T47D (cell line): ENCODE results near the gene MEIS2.

Source experiments
- DNase-seq, 2 experiments: peaks; one replicate each; pipeline versions ENCODE4 v3.0.0 to v3.0.0-alpha.2; 2011 to 2012; ENCODE audit warnings: low read depth in 1 of 2, low spot score in 1 of 2
- JUND ChIP-seq: IDR thresholded peaks from 2 replicates; pipeline ENCODE4 v1.6.1; 2012; ENCODE audit warnings: low read depth
- in situ Hi-C: cut with HindIII; loops from 2 replicates; pipeline ENCODE4 v1.10.0; 2016; ENCODE audit warnings: low sequenced_read_pairs, low pct_unique_long_range_greater_than_20kb

The MEIS2 gene

DNA sequence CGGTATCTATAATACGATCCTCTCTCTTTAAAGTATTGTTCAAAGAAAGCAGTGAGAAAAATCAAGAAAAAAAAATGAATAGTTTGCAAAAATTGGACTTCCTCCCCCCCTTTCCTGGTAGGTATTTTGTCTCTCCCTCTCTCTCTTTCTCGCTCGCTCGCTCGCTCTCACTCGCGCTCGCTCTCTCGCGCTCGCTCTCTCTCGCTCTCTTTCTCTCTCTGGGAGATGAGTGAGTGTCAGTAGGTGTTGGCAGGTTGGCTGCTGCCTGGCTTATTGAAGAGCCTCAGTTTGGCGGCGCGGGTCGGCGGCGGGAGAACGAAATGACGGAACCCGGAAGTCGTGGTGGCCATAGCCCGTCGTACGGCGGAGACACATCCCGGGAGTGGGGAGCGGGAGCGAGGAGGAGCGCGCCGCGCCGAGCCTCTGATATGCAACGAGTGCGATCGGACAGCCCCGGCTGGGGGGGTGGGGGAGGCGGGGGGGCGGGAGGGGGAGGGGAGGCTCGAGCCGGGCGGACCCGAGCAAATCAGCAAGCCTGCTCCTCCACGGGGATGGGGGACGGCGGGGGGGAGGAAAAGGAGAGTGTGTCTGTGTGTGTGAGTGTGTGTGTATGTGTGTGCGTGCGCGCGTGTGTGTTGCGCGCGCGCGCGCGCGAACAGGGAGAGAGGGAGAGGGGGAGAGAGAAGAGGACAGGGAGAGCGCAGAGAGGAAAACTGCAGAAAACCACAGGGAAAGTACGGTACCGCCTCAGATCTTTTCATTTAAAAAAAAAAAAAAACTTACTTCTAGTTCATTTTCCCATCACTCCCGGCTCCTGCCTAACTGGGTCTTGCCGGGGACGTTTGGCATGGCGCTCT is at the start of gene MEIS2:
Gene MEIS2 (minus strand): TSS at position 441 of the 857 bp plus-strand sequence. CDS start 1,083 bp downstream, outside the sequence.
- in situ Hi-C loops = no loop called here
- TF ChIP-seq JUND = no peak
- peak; percentile 92 to 98 for DNase-seq

DNA sequence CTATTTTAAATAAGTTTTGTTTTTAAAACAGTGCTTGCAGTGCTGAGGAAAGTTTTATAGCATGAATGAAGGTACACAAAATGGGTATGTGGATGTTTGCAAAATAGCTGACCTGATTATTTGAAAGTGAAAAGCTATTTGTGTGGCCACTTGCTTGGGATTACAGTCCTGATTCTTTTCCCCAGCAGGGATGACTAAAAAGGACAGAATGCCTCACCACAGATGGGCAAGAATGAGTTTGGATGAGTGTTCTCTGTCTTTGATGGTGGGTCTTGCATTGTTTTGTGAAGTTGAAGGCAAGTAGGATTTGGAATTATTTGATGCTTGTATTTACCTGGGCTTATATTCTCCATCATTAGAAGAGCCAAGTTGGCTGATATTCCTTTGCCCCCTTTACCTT is 48.8 kb upstream of the MEIS2 start:
- in situ Hi-C loops = no loop called here
- no peak for DNase-seq
- TF ChIP-seq JUND = no peak

DNA sequence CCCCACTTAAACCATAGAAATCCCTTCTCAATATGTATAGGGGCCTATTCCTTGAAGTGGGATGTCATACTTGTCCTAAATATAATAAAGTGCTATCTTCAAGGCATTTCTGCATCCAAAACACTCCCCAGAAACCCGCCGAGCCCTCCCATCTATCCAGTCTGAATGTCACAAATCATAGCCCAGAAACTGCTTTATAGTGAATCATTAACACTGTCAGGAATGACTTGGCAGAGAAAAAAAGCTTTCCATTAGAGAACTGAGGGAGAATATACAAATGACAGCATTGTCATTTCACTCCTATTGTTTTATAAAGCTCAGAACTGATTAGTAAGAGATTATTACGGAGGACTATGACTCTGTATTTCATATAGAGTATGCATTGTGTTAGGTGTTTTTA is 48.4 kb upstream of the MEIS2 start:
- in situ Hi-C loops = no loop called here
- TF ChIP-seq JUND = no peak
- DNase-seq = no peak

DNA sequence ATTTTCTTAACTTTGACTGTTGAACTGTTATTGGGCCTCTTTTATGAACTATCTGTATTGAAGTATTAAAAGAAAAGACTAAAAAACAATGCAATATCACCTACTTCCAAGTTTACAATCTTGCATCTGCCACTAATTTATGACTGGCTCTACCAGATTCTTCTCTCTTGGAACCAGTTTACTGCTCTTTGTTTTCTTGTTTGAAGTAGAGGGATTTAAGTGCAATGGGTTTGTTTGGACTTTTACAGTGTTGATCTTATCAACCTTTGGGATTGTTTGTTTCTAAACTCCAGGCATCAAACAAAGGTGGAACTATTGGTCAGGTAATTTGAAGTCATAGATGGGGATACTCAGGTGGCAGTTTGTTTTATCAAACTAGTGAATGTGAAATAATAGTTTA is 43.0 kb upstream of the MEIS2 start:
- peak; percentile 74; the same call in 1 of the 2 replicates for TF ChIP-seq JUND
- in situ Hi-C loops = no loop called here
- peak; percentile 3 to 91 for DNase-seq

GRCh38 chr15:37142371-37142770 is 42.0 kb upstream of the MEIS2 start:
- DNase-seq = no peak
- TF ChIP-seq JUND = no peak
- in situ Hi-C loops = no loop called here

DNA sequence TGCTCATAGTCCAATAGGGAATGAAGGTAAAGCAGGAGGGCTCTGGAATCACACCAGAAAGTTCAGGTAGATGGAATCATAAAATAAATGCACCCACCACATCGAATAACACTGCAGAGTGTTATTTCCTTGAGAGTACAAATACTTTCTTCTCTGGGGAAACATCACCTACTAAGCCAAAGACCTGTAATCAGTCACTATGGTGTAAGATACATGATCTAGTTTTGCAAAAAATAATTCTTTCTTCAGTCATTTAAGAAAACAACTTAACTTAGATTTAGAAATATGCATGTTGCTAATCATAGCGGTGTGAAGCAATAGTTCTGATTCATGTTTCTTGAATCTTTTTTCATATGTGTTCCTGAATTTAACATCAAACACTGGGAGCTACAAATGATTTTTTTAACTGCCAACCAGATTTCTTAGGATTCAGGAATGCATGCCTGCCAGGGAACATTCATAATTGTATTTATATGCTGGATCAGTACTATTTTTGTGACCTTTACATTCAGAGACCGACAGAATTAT is 40.2 kb upstream of the MEIS2 start:
- in situ Hi-C loops = no loop called here

DNA sequence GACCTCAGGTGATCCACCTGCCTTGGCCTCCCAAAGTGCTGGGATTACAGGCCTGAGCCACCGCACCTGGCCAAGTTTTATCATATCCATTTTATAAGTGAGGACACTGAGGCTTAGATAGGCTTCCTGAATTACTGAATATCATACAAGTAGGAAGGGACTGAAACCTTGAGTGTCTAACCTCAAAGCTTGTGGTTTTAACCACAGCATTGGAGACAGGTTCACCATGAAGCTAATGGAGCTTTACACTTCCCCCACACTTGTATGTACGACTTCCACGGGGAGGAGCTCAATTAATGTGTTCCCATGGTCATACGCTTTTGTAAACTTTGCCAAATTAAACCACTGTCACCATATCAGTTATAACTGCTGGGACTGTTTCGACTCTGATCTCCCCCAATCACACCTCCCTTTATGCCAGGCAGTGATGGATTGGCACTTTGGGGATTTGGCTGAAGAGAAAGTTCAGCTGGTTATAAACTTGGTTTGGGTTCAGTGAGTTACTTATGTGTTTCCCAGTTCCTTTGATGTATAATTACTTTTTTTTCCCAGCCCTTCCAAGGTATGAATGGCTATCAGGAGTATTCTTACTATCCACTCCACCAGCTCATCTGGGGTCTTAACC is 38.4 kb upstream of the MEIS2 start:
- DNase-seq = no peak
- in situ Hi-C loops = no loop called here
- no peak for TF ChIP-seq JUND

More for the DNA sequence above, 40.2 kb upstream of the MEIS2 start:
- no peak for DNase-seq
- no peak for TF ChIP-seq JUND

DNA sequence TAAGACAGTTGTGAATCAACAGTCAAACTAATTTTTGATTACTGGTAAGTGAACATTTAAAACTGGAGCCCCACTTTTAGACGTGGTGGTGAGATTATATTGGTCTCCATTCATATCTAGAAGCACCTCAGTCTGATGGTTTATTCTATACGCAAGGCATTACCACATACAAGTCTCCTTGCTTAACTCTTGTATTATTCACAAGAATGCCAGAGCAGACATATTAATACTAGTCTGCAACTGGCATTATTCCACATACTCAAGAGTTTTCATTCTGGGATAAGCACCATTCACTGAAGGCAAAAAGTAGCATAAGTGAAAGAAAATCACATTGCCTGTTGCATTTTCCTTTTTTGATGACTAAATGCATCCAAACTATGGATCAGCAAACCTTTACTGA is 36.9 kb upstream of the MEIS2 start:
- in situ Hi-C loops = no loop called here
- no peak for DNase-seq
- no peak for TF ChIP-seq JUND

- no peak for DNase-seq
- in situ Hi-C loops = no loop called here
- TF ChIP-seq JUND = no peak
Observed at GRCh38 chr15:37136666-37137065, 36.3 kb upstream of the MEIS2 start.

GRCh38 chr15:37135225-37135624 is 34.9 kb upstream of the MEIS2 start:
- DNase-seq = peak in 1 of 2 experiments; percentile 26
- no peak for TF ChIP-seq JUND
- in situ Hi-C loops = no loop called here

DNA sequence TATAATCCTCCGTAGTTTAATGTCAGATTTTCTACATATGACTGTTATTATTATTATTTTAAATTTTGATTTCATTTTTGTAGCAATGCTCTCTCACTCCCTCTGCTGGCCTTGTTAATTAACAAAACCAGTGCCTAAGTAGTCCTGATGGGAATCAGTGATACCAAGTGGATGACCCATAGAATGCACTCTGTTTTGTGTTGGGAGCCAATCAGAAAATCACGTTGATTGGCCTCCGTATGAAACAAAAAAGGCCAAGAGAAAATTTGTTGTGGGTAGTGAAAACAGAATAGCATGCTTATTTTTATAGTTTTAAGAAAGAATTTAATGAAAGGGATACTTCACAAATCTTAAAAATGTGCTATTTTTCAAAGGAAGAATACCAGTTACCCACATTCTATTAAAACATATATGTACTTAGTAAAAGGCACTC is 34.4 kb upstream of the MEIS2 start:
- DNase-seq = peak in 1 of 2 experiments; percentile 47
- in situ Hi-C loops = no loop called here
- no peak for TF ChIP-seq JUND

- DNase-seq = no peak
- TF ChIP-seq JUND = no peak
- in situ Hi-C loops = no loop called here
Observed at GRCh38 chr15:37134244-37134643, 33.9 kb upstream of the MEIS2 start.

- TF ChIP-seq JUND = no peak
- peak in 1 of 2 experiments; percentile 21 for DNase-seq
- in situ Hi-C loops = no loop called here
Observed at GRCh38 chr15:37133602-37134001, 33.3 kb upstream of the MEIS2 start.
